CD4-positive, alpha-beta T cell treated with Interleukin-15 for 1 hour (primary cell): ENCODE measurements around the gene TIGD4.
"Not testable (repeated sequence)": the region's sequence is repeated elsewhere in the genome, so short reads cannot be mapped to it uniquely, and the experiment has no call there.

Experiments used
- DNase-seq: peaks from one replicate; pipeline ENCODE4 v3.0.0-alpha.2; 2020

TIGD4 gene

GRCh38 chr4:152778656-152779512, 646 bp downstream of the TIGD4 start:
- no peak for DNase-seq

DNA sequence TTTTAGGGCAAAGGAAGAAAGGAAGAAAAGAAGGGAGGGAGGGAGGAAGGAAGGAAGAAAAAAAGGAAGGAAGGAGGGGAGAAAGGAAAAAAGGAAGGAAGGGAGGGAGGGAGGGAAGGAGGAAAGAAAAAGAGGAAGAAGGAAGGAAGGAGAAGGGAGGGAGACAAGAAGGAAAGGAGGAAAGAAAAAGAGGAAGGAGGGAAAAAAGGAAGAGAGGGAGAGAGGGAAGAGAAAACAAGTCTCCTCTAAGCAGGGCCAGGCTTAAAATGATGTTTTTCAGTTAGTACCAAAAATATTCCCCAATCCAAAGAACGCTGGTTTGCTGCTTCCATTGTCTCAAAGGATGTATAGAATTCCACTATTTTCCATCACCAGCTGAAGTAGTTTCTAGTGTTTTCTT, 2.0 kb downstream of the TIGD4 start:
- no peak for DNase-seq

- DNase-seq: no peak
Measured at GRCh38 chr4:152776352-152776751, 3.2 kb downstream of the TIGD4 start.

DNA sequence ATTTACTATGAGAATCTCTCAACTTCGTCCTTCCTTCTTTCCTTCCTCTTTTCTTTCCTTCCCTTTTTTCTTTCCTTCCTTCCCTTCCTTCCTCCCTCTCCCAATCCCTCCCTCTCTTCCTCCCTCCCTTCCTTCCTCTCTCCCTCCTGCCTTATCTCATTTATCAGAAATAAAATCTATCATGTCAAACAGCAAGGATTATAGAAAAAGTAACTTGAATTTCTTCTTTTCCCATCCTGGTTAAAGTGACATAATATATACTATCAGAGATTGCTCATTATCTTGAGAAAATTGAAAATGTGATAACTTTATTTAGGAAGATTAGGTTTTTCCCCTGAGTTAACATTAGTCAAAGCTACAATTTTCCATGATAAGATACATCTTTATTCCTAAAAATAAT, 5.6 kb downstream of the TIGD4 start:
- no peak for DNase-seq

DNA sequence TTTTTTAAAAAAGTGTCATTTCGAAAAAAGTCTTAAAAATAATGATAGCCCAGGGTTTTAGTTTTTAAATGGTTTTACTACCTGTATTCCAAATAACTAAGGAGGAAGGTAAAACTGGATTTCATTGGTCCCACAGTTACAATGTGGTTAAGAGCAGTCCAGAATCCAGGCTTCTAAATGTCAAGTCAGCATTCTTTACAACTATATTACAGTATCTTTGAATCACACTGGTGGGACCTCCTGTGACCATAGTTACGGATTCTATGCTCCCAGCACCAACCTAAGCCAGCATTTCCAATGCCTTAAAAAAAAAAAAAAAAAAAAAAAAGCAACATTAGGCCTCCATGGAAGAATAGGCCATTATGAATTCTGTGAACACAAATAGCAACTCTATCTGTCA, 6.2 kb downstream of the TIGD4 start:
- no peak for DNase-seq

DNA sequence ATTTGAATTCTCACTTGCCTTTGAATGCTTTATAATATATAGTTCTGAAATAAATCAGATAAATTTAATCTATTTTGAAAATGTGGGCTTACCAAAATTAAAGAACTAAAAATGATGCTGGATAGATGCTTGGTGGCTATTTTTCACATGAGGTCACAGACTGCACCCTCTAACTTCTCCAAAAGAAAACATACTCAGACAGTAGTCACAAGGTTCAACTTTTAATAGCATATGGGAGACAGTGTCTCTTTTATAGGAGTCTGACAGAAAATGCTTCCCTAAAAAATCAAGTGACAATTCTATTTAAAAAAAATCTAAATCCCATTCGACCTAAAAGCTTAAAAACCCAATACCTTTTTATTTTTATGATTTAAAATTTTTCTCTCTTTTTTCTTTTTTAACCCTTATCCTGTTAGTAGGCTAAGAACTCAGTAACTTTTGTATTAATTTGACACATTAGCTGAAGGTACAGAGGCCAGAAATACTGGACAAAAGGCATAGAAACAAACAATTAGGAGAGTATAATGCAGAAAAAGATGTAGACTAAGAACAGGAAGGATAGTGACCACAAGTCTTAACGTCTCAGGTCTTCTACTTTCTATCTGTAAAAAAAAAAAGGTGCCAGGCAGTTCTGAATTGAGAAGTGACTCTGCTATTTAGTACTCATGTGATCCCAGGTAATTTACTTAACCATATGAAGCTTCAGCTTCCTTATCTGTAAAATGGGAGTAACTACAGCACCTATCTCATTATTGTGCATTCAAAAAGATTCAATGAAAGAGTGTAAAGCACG, 7.6 kb downstream of the TIGD4 start:
- DNase-seq: no peak

GRCh38 chr4:152765069-152765737, 14.3 kb downstream of the TIGD4 start:
- DNase-seq: not testable (repeated sequence)

- DNase-seq: no peak
Measured at GRCh38 chr4:152763796-152764195, 15.7 kb downstream of the TIGD4 start.

- DNase-seq: no peak
Measured at GRCh38 chr4:152748619-152749018, 30.9 kb downstream of the TIGD4 start.

GRCh38 chr4:152747444-152747843, 32.1 kb downstream of the TIGD4 start:
- no peak for DNase-seq

DNA sequence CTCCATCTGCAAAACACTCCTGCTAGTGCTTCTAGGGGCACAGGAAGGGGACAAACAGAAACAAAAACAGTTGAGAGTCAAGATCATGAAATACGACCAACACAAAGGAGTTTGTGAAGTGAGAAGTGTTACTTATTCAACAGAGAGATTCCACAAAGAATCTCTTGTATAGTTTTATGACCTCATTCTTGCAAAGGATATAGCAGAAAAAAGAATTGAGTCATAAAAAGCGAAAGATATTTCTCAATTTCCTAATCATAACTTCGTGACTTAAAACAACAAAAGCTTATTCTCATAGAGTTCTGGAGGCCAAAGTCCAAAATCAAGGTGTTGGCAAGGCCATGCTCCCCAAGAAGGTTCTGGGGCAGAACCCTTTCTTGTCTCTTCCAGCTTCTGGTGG, 40.7 kb downstream of the TIGD4 start:
- no peak for DNase-seq

GRCh38 chr4:152735906-152736305, 43.6 kb downstream of the TIGD4 start:
- DNase-seq: no peak

- DNase-seq: no peak
Measured at GRCh38 chr4:152735396-152735859, 44.1 kb downstream of the TIGD4 start.

DNA sequence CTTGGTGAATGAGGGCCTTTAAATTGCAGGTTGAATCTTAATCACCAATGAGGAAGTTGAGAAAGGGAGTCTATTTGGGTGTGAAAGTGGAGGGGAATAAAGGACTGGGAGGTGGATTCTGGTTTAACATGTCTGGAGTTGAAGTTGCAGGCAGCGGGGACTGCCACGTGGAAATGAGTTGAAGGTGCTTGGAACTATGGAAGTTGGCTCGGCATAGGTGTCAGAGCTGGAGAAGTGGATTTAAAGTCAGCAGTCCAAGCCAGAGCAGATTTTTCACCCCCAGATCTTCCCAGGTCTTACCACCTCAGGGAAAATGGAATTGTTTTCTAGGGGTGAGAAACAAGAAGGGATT, 44.9 kb downstream of the TIGD4 start:
- no peak for DNase-seq

DNA sequence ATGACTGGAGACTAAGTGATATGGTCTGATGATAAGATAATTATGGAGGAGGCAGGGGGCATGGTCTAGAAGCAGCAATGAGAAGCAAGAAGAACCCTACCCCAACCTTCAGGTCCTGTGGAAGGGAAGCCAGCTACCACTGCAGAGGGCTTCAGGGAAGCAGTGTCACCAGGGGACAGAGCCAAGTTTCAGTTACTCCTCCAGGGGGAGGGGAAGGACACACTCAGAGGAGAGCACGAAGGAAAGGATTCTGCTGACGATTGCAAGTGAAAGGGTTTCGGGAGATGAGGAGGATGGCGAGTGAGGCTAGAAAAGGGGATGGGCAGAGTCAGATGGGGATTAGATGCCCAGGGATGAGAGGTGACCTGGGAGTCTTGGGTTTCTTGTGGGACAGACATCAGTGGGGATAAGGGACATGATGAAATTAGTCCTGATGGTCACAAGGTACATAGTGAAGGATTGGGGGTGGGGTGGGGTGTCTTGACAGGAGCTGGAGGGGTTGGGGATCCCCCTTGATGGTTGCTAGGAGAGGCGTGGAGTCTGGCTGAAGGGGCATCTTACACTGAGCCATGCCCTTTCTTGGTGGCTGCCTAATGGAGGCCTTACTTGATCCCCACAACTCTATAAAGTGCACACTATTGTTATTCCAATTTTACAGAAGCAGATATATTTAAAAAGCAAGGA, 45.4 kb downstream of the TIGD4 start:
- no peak for DNase-seq

DNA sequence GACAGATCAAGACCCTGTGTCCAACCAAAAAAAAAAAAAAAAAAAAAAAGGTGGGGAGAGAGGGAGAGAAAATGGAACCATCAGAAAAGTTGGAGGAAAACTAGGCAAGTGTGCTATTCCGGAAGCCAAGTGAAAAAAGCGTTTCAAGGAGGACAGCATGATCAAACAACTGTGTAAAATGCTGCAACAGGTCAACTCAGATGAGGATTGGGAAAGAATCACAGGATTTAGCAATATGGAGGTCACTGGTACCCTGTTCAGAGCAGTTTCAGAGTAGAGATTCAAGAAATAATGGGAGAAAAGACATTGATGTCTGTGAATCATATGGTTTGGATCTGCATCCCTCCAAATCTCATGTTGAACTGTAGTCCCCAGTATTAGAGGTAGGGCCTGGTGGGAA, 47.5 kb downstream of the TIGD4 start:
- DNase-seq: no peak

DNA sequence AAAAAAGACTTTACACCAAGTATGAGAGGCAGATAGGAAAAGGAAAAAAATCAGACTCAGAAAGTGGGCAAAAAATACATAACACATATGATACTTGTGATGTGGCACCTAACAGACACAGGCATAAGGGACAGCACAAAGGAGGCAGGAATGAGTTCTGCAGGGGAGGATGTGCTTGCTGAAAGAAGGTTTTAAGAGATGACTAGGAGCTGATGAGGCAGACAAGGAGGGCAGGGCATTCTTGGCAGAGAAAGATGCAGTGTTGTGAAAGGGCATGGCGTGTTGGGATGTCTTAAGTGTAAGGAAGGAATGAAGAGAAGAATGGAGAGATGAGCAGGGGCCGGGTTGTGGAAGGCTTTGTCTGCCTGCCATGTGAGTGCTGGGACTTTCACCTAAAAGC, 50.1 kb downstream of the TIGD4 start:
- no peak for DNase-seq

DNA sequence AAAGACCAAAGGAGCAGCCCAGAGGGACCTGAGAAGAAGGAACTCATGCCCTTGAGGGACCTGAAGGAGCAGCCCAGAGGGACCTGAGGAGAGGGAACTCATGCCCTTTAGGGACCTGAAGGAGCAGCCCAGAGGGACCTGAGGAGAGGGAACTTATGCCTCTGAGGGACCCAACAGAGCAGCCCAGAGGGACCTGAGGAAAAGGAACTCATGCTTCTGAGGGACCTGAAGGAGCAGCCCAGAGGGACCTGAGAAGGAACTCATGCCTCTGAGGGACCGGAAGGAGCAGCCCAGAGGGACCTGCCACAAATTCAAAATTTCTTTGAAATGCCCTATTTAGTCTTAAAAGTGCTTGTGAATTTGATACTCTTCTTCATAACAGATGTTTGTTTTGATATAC, 51.2 kb downstream of the TIGD4 start:
- DNase-seq: no peak

DNA sequence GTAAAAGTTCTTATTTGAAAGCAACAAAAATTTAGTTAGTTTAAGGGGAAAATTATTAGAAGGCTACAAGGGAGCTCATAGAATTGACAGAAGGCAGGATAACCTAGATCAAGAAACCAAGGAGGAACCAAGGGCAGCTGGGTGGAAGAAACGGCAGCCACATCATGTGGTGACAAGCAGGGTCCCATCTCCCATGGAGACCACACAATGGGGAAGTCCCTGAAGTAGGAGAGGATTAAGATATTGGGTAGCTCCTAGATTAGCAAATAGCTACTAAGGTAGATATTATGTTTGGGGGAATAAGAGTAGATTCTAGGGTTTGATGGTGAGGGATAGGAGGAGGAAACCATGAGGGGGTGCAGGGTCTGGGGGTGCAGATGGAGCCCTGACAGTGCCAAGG, 51.7 kb downstream of the TIGD4 start:
- no peak for DNase-seq

GRCh38 chr4:152724494-152724893, 55.0 kb downstream of the TIGD4 start:
- DNase-seq: no peak

GRCh38 chr4:152723236-152723635, 56.3 kb downstream of the TIGD4 start:
- DNase-seq: no peak

DNA sequence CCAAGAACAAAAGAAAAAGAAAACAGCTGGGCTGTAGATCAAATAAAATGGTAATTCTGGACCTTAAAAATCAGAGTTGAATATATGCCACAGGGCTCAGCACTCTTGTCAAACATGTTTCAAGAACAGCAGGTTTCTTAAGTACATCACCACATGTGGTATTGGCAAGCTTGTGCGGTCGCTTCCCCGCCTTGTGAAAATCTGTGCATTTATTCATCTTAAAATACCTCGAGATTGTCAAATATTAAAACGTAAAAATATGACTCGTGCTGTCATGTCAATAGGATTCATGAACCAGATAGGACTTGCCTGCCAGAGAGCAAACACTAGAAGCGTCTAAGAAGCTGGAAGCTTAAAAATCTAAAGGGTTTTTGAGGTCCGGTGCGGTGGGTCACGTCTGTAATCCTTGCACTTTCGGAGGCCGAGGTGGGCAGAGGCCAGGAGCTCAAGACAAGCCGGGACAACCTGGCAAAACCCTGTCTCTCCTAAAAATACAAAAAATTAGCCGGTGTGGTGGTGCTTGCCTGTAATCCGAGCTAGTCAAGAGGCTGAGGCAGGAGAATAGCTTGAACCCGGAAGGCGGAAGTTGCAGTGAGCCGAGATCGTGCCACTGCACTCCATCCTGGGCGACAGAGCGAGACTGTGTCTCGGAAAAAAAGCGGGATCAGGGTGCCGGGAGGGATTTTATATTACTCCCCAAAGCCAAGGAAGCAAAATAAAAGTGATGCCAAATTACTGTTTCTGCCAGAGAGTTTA, 59.6 kb downstream of the TIGD4 start:
- no peak for DNase-seq
